CD4-positive, alpha-beta T cell (primary cell): ENCODE measurements around the gene SAC3D1. TPM values are rescaled to one million over a fixed set of nuclear protein-coding genes. Genes with fewer than 3 reads are reported as not detected.
A peak's percentile ranks its signal among the peaks of the same experiment; 100 is the strongest.

Source experiments
- ATAC-seq: fragments of 200-7000 bp; cut with Tn5 transposase; one replicate; pipeline ENCODE4 v1.10.0; 2022; ENCODE audit warnings: mild to moderate bottlenecking; ENCODE audit not compliant: poor library complexity
- CTCF ChIA-PET: fragments of 350-600 bp; sonication (Branson Sonifier 250); formaldehyde crosslinking; loops from one replicate; lab custom pipeline; 2021; ENCODE audit warnings: antibody characterized with exemption, inconsistent platforms; lab: Charles Lee
- POLR2A ChIA-PET: fragments of 350-600 bp; sonication (Branson Sonifier 250); formaldehyde crosslinking; loops from one replicate; lab custom pipeline; 2021; ENCODE audit warnings: antibody characterized with exemption, inconsistent platforms; lab: Charles Lee
- DNase-seq, 14 experiments: peaks; one replicate each; pipeline ENCODE4 v3.0.0-alpha.2; 2013 to 2020; ENCODE audit warnings: mixed read lengths in 2 of 14
- H3K27ac ChIP-seq, 2 donors: one replicate each; pipeline versions ENCODE4 v1.5.1 to v1.7.0; 2013; ENCODE audit warnings: low read length in 2 of 2, low read depth in 1 of 2, mild to moderate bottlenecking in 1 of 2
- H3K27me3 ChIP-seq, 2 experiments: 1 replicate in 1 of 2; 2 replicates in 1 of 2; pipeline versions ENCODE4 v1.6.1 to v1.7.0; 2013; ENCODE audit warnings: low read length in 2 of 2, control low read depth in 1 of 2, mild to moderate bottlenecking in 1 of 2, moderate library complexity in 1 of 2; ENCODE audit not compliant: insufficient read depth in 2 of 2, control insufficient read depth in 1 of 2
- H3K36me3 ChIP-seq: one replicate; pipeline ENCODE4 v1.6.1; 2013; ENCODE audit warnings: low read length, control low read depth; ENCODE audit not compliant: insufficient read depth
- H3K4me1 ChIP-seq: one replicate; pipeline ENCODE4 v1.6.1; 2013; ENCODE audit warnings: low read length, control low read depth; ENCODE audit not compliant: insufficient read depth
- H3K4me3 ChIP-seq: one replicate; pipeline ENCODE4 v1.5.1; 2013; ENCODE audit warnings: mild to moderate bottlenecking, low read length, moderate library complexity
- H3K9me3 ChIP-seq, 2 experiments: 1 replicate in 1 of 2; 2 replicates in 1 of 2; pipeline versions ENCODE4 v1.6.1 to v1.7.0; 2013; ENCODE audit warnings: low read length in 2 of 2, mild to moderate bottlenecking in 2 of 2, control low read depth in 1 of 2, moderate library complexity in 1 of 2; ENCODE audit not compliant: control insufficient read depth in 1 of 2, insufficient read depth in 1 of 2
- H3K27ac Mint-ChIP-seq: one replicate; pipeline ENCODE4 v1.8.0; 2020; ENCODE audit warnings: mixed read lengths
- H3K27me3 Mint-ChIP-seq: one replicate; pipeline ENCODE4 v1.8.0; 2021; ENCODE audit warnings: mixed read lengths
- H3K36me3 Mint-ChIP-seq: one replicate; pipeline ENCODE4 v1.8.0; 2021; ENCODE audit warnings: low read depth, mixed read lengths
- H3K4me1 Mint-ChIP-seq: one replicate; pipeline ENCODE4 v1.8.0; 2021; ENCODE audit warnings: low read depth, mixed read lengths
- H3K4me3 Mint-ChIP-seq: one replicate; pipeline ENCODE4 v1.8.0; 2020; ENCODE audit warnings: mild to moderate bottlenecking, mixed read lengths
- H3K9me3 Mint-ChIP-seq: one replicate; pipeline ENCODE4 v1.8.0; 2020; ENCODE audit warnings: mixed read lengths
- CTCF ChIP-seq: fragments of 200-600 bp; IDR thresholded peaks from one replicate; pipeline ENCODE4 v1.8.0; 2022; ENCODE audit warnings: antibody characterized with exemption, mild to moderate bottlenecking
- intact Hi-C, 2 experiments: fragments of 100-400 bp; cut with DNase I in 1 of 2; cut with micrococcal nuclease in 1 of 2; formaldehyde crosslinking; loops; one replicate each; pipeline versions ENCODE4 v1.15.1 to v1.9.0; 2023 to 2025; cut with DNase I, micrococcal nuclease
- total RNA-seq, 174 experiments: library from RNA in 2 of 174; stranded (reverse) in 2 of 174; gene quantifications; one replicate each; pipeline ENCODE4 v1.2.3 and lab custom pipeline; 2021 to 2026

SAC3D1 gene
- total RNA-seq, 2 experiments from 2014 or later: 0.49 to 0.78 TPM

- ATAC-seq (no peak), DNase-seq (no peak)
- H3K27ac Mint-ChIP-seq: no peak overlapping the region
- no peak overlapping the region for H3K4me3 Mint-ChIP-seq
- Histone ChIP-seq H3K27me3 (no peaks in the 10 kb centered on the region), H3K36me3 (no peaks in the 10 kb centered on the region), H3K4me1 (peaks cover 7% of the 10 kb centered on the region), H3K9me3 (no peaks in the 10 kb centered on the region), H3K27ac (no peak overlapping the region), H3K4me3 (no peak overlapping the region)
- H3K9me3 Mint-ChIP-seq: no peaks in the 10 kb centered on the region
- POLR2A ChIA-PET: no interaction called here
- CTCF ChIA-PET: no interaction called here
- no peaks in the 10 kb centered on the region for H3K36me3 Mint-ChIP-seq
- no peak for TF ChIP-seq CTCF
- no peaks in the 10 kb centered on the region for H3K27me3 Mint-ChIP-seq
- intact Hi-C loops: no loop called here
- H3K4me1 Mint-ChIP-seq: peaks cover 4% of the 10 kb centered on the region
These were observed 18.5 kb downstream of the SAC3D1 start for GRCh38 chr11:65059523-65059922.

- Mint-ChIP-seq H3K27me3 (no peaks in the 10 kb centered on the region), H3K9me3 (no peaks in the 10 kb centered on the region), H3K4me3 (no peak overlapping the region), H3K4me1 (no peaks in the 10 kb centered on the region), H3K36me3 (no peaks in the 10 kb centered on the region), H3K27ac (no peak overlapping the region)
- ATAC-seq (no peak), DNase-seq (no peak)
- no peak overlapping the region for H3K4me3 ChIP-seq
- ChIA-PET CTCF (no interaction called here), POLR2A (no interaction called here)
- no peak overlapping the region for H3K27ac ChIP-seq
- no peak for TF ChIP-seq CTCF
- H3K9me3 ChIP-seq: no peaks in the 10 kb centered on the region
- peaks cover 6% of the 10 kb centered on the region for H3K4me1 ChIP-seq
- H3K27me3 ChIP-seq: no peaks in the 10 kb centered on the region
- intact Hi-C loops: no loop called here
- no peaks in the 10 kb centered on the region for H3K36me3 ChIP-seq
These were observed 19.2 kb downstream of the SAC3D1 start for GRCh38 chr11:65059959-65060824.

- no peaks in the 10 kb centered on the region for H3K4me1 Mint-ChIP-seq
- no peaks in the 10 kb centered on the region for H3K9me3 Mint-ChIP-seq
- ChIA-PET CTCF (no interaction called here), POLR2A (no interaction called here)
- no peaks in the 10 kb centered on the region for H3K27me3 ChIP-seq
- H3K27ac Mint-ChIP-seq: no peak overlapping the region
- peaks cover 6% of the 10 kb centered on the region for H3K4me1 ChIP-seq
- ATAC-seq (no peak), DNase-seq (peak in 2 of 14 experiments; percentile 10 to 29)
- no peaks in the 10 kb centered on the region for H3K9me3 ChIP-seq
- intact Hi-C loops: no loop called here
- H3K4me3 Mint-ChIP-seq: no peak overlapping the region
- no peaks in the 10 kb centered on the region for H3K36me3 ChIP-seq
- H3K27me3 Mint-ChIP-seq: no peaks in the 10 kb centered on the region
- no peaks in the 10 kb centered on the region for H3K36me3 Mint-ChIP-seq
- TF ChIP-seq CTCF: no peak
- H3K27ac ChIP-seq: no peak overlapping the region
- H3K4me3 ChIP-seq: no peak overlapping the region
These were observed 20.0 kb downstream of the SAC3D1 start for GRCh38 chr11:65060913-65061408.
